DOHH2 (cell line): ENCODE data around the gene ZNF771.

ENCODE experiments used
- CTCF ChIP-seq: fragments of 200-600 bp; sonication (generic); IDR thresholded peaks from one replicate; pipeline ENCODE4 v1.5.1; 2014; ENCODE audit warnings: antibody characterized with exemption, mild to moderate bottlenecking, low read depth, low read length; ENCODE audit not compliant: poor library complexity, severe bottlenecking
- EZH2phosphoT487 ChIP-seq: fragments of 200-600 bp; sonication (generic); IDR thresholded peaks from 2 replicates; pipeline ENCODE4 v1.6.1; 2017; ENCODE audit warnings: borderline replicate concordance, mild to moderate bottlenecking, antibody characterized with exemption, low read length, moderate library complexity, mixed read lengths

- TF ChIP-seq CTCF (peak; percentile 45), EZH2phosphoT487 (no peak)
Measured at GRCh38 chr16:30370456-30371247, 36.8 kb upstream of the ZNF771 start, which contains the start of gene TBC1D10B.
